ENCODE measurements around the gene FUCA1.
"Not testable (repeated sequence)": the region's sequence is repeated elsewhere in the genome, so short reads cannot be mapped to it uniquely, and the experiment has no call there.

DNA sequence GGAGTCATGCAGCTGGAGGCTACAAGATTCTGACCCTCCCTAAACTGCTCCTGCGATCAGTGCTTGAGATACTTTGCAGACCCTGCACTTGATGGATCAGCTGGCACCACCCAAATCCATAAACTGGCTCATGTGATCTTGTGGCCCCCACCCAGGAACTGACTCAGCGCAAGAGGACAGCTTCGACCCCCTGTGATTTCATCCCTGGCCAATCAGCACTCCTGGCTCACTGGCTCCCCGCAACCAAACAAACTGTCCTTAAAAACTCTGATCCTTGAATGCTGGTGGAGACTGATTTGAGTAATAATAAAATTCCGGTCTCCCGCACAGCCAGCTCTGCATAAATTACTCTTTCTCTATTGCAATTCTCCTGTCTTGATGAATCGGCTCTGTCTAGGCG, 31.9 kb upstream of the FUCA1 start:
- not testable (repeated sequence) for TF ChIP-seq EZH2 (IDR thresholded peaks at IDR 0.05; ENCODE audit: low read depth)
- TF ChIP-seq, protein P1, sequence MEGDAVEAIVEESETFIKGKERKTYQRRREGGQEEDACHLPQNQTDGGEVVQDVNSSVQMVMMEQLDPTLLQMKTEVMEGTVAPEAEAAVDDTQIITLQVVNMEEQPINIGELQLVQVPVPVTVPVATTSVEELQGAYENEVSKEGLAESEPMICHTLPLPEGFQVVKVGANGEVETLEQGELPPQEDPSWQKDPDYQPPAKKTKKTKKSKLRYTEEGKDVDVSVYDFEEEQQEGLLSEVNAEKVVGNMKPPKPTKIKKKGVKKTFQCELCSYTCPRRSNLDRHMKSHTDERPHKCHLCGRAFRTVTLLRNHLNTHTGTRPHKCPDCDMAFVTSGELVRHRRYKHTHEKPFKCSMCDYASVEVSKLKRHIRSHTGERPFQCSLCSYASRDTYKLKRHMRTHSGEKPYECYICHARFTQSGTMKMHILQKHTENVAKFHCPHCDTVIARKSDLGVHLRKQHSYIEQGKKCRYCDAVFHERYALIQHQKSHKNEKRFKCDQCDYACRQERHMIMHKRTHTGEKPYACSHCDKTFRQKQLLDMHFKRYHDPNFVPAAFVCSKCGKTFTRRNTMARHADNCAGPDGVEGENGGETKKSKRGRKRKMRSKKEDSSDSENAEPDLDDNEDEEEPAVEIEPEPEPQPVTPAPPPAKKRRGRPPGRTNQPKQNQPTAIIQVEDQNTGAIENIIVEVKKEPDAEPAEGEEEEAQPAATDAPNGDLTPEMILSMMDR (conservative IDR thresholded peaks at IDR 0.05): not testable (repeated sequence)

Measured in PC-9 (cell line).